GM08714 (cell line): Measurements from ENCODE around the gene ACTR5.

Experiments used
- H3K4me3 ChIP-seq: fragments of 200-500 bp; sonication (Bioruptor generic); 2 replicates; pipeline ENCODE4 v1.5.1; 2014; ENCODE audit warnings: mild to moderate bottlenecking, low read length, inconsistent platforms
- ZNF274 ChIP-seq: IDR thresholded peaks from 2 replicates; pipeline ENCODE4 v1.6.1; 2012; ENCODE audit warnings: mild to moderate bottlenecking, low read depth, low read length

Gene ACTR5

GRCh38 chr20:38735172-38735571 lies 13.1 kb upstream of the ACTR5 start:
- no peak overlapping the region for H3K4me3 ChIP-seq
- no peak for TF ChIP-seq ZNF274

GRCh38 chr20:38737887-38738286 lies 10.4 kb upstream of the ACTR5 start:
- no peak for TF ChIP-seq ZNF274
- no peak overlapping the region for H3K4me3 ChIP-seq

GRCh38 chr20:38745757-38746156 lies 2.5 kb upstream of the ACTR5 start:
- H3K4me3 ChIP-seq, result no peak overlapping the region

GRCh38 chr20:38747495-38748096 lies 664 bp upstream of the ACTR5 start:
- peak overlapping the region; percentile 18; the same call in 1 of the 2 replicates for H3K4me3 ChIP-seq
- TF ChIP-seq ZNF274, result no peak

More at GRCh38 chr20:38745757-38746156, 2.5 kb upstream of the ACTR5 start:
- TF ChIP-seq ZNF274, result no peak

GRCh38 chr20:38748861-38749149 lies 545 bp downstream of the ACTR5 start:
- TF ChIP-seq ZNF274, result no peak
- peak overlapping the region; percentile 81 for H3K4me3 ChIP-seq

GRCh38 chr20:38751360-38751976 lies 3.2 kb downstream of the ACTR5 start:
- no peak for TF ChIP-seq ZNF274
- H3K4me3 ChIP-seq, result no peak overlapping the region

GRCh38 chr20:38752029-38752428 lies 3.8 kb downstream of the ACTR5 start:
- no peak for TF ChIP-seq ZNF274
- H3K4me3 ChIP-seq, result no peak overlapping the region

- no peak overlapping the region for H3K4me3 ChIP-seq
- no peak for TF ChIP-seq ZNF274
Observed at GRCh38 chr20:38754924-38755323, 6.7 kb downstream of the ACTR5 start.

- no peak overlapping the region for H3K4me3 ChIP-seq
- no peak for TF ChIP-seq ZNF274
Observed at GRCh38 chr20:38755324-38755910, 7.2 kb downstream of the ACTR5 start.

- H3K4me3 ChIP-seq, result no peak overlapping the region
- TF ChIP-seq ZNF274, result no peak
Observed at GRCh38 chr20:38757145-38757775, 9.0 kb downstream of the ACTR5 start.

- no peak for TF ChIP-seq ZNF274
- H3K4me3 ChIP-seq, result no peak overlapping the region
Observed at GRCh38 chr20:38759106-38759505, 10.8 kb downstream of the ACTR5 start.

- H3K4me3 ChIP-seq, result no peak overlapping the region
- TF ChIP-seq ZNF274, result no peak
Observed at GRCh38 chr20:38760978-38761377, 12.7 kb downstream of the ACTR5 start.

GRCh38 chr20:38762174-38762573 lies 13.9 kb downstream of the ACTR5 start:
- TF ChIP-seq ZNF274, result no peak
- no peak overlapping the region for H3K4me3 ChIP-seq

GRCh38 chr20:38763616-38764015 lies 15.4 kb downstream of the ACTR5 start:
- TF ChIP-seq ZNF274, result no peak

More at GRCh38 chr20:38763616-38764015, 15.4 kb downstream of the ACTR5 start:
- H3K4me3 ChIP-seq, result no peak overlapping the region
